ENCODE data around the gene CEP85L. TPM values are rescaled to one million over a fixed set of nuclear protein-coding genes. Genes with fewer than 3 reads are reported as not detected.

Gene CEP85L
- total RNA-seq, 1 experiment from 2014 or later, result 5.8 TPM

GRCh38 chr6:118542184-118542952, 109.0 kb downstream of the CEP85L start:
- no peaks in the 10 kb centered on the region for H3K4me1 Mint-ChIP-seq (ENCODE audit: low read depth, unreplicated experiment)
- H3K36me3 Mint-ChIP-seq (ENCODE audit: insufficient read depth, unreplicated experiment), result no peaks in the 10 kb centered on the region
- no peak for TF ChIP-seq CTCF (IDR thresholded peaks at IDR 0.05; ENCODE audit: unreplicated experiment)
- H3K27ac Mint-ChIP-seq (ENCODE audit: unreplicated experiment), result no peak overlapping the region
- CTCF ChIA-PET, result no interaction called here
- intact Hi-C loops (cut with micrococcal nuclease; ENCODE audit: unreplicated experiment), result no loop called here
- no peak overlapping the region for H3K4me3 Mint-ChIP-seq (ENCODE audit: low read depth, unreplicated experiment)
- H3K9me3 Mint-ChIP-seq (ENCODE audit: low read depth, unreplicated experiment), result no peaks in the 10 kb centered on the region
- BruUV-seq (replicated peaks), result no TSS peak
- no peaks in the 10 kb centered on the region for H3K27me3 Mint-ChIP-seq (ENCODE audit: unreplicated experiment)
- no peak for DNase-seq

GRCh38 chr6:118537574-118537973, 113.8 kb downstream of the CEP85L start:
- no TSS peak for BruUV-seq (replicated peaks)
- no peaks in the 10 kb centered on the region for H3K9me3 Mint-ChIP-seq (ENCODE audit: low read depth, unreplicated experiment)
- CTCF ChIA-PET, result no interaction called here
- no peak for DNase-seq
- no peak overlapping the region for H3K4me3 Mint-ChIP-seq (ENCODE audit: low read depth, unreplicated experiment)
- intact Hi-C loops (cut with micrococcal nuclease; ENCODE audit: unreplicated experiment), result no loop called here
- H3K36me3 Mint-ChIP-seq (ENCODE audit: insufficient read depth, unreplicated experiment), result no peaks in the 10 kb centered on the region
- H3K4me1 Mint-ChIP-seq (ENCODE audit: low read depth, unreplicated experiment), result no peaks in the 10 kb centered on the region
- no peak for TF ChIP-seq CTCF (IDR thresholded peaks at IDR 0.05; ENCODE audit: unreplicated experiment)
- no peaks in the 10 kb centered on the region for H3K27me3 Mint-ChIP-seq (ENCODE audit: unreplicated experiment)
- no peak overlapping the region for H3K27ac Mint-ChIP-seq (ENCODE audit: unreplicated experiment)

GRCh38 chr6:118536478-118536877, 114.9 kb downstream of the CEP85L start:
- no peaks in the 10 kb centered on the region for H3K4me1 Mint-ChIP-seq (ENCODE audit: low read depth, unreplicated experiment)
- no peak for DNase-seq
- CTCF ChIA-PET, result no interaction called here
- TF ChIP-seq CTCF (IDR thresholded peaks at IDR 0.05; ENCODE audit: unreplicated experiment), result no peak
- no peaks in the 10 kb centered on the region for H3K36me3 Mint-ChIP-seq (ENCODE audit: insufficient read depth, unreplicated experiment)
- no TSS peak for BruUV-seq (replicated peaks)
- H3K27me3 Mint-ChIP-seq (ENCODE audit: unreplicated experiment), result no peaks in the 10 kb centered on the region
- no peak overlapping the region for H3K4me3 Mint-ChIP-seq (ENCODE audit: low read depth, unreplicated experiment)
- no peak overlapping the region for H3K27ac Mint-ChIP-seq (ENCODE audit: unreplicated experiment)
- intact Hi-C loops (cut with micrococcal nuclease; ENCODE audit: unreplicated experiment), result no loop called here
- no peaks in the 10 kb centered on the region for H3K9me3 Mint-ChIP-seq (ENCODE audit: low read depth, unreplicated experiment)

- no peak for TF ChIP-seq CTCF (IDR thresholded peaks at IDR 0.05; ENCODE audit: unreplicated experiment)
- H3K27me3 Mint-ChIP-seq (ENCODE audit: unreplicated experiment), result no peaks in the 10 kb centered on the region
- no peak overlapping the region for H3K27ac Mint-ChIP-seq (ENCODE audit: unreplicated experiment)
- CTCF ChIA-PET, result no interaction called here
- BruUV-seq (replicated peaks), result no TSS peak
- no peaks in the 10 kb centered on the region for H3K4me1 Mint-ChIP-seq (ENCODE audit: low read depth, unreplicated experiment)
- H3K36me3 Mint-ChIP-seq (ENCODE audit: insufficient read depth, unreplicated experiment), result no peaks in the 10 kb centered on the region
- DNase-seq, result no peak
- H3K4me3 Mint-ChIP-seq (ENCODE audit: low read depth, unreplicated experiment), result no peak overlapping the region
- intact Hi-C loops (cut with micrococcal nuclease; ENCODE audit: unreplicated experiment), result no loop called here
- H3K9me3 Mint-ChIP-seq (ENCODE audit: low read depth, unreplicated experiment), result peaks cover 2% of the 10 kb centered on the region
These were observed 116.1 kb downstream of the CEP85L start for GRCh38 chr6:118535176-118535844.

All from Calu3 (cell line).